OCI-LY1 (cell line): ENCODE measurements around the gene PIH1D1.

Experiments used
- H2AFZ ChIP-seq: fragments of 200-600 bp; sonication (generic), shearing (Covaris generic); 2 replicates; pipeline ENCODE4 v1.6.0; 2014; ENCODE audit warnings: antibody characterized with exemption, mild to moderate bottlenecking, low read length
- H3F3A ChIP-seq: fragments of 200-600 bp; sonication (generic), shearing (Covaris generic); 2 replicates; pipeline ENCODE4 v1.6.0; 2014; ENCODE audit warnings: mild to moderate bottlenecking, antibody characterized with exemption, low read length, moderate library complexity; ENCODE audit not compliant: insufficient read depth
- H3K27ac ChIP-seq: fragments of 200-600 bp; sonication (generic); 2 replicates; pipeline ENCODE4 v1.5.1; 2014; ENCODE audit warnings: low read length, mixed run types, mild to moderate bottlenecking, low read depth; ENCODE audit not compliant: poor library complexity, severe bottlenecking
- H3K27me3 ChIP-seq: fragments of 200-600 bp; sonication (generic); 2 replicates; pipeline ENCODE4 v1.6.0; 2014; ENCODE audit warnings: antibody characterized with exemption, mild to moderate bottlenecking, low read length, moderate library complexity; ENCODE audit not compliant: insufficient read depth
- H3K36me3 ChIP-seq: fragments of 200-600 bp; sonication (generic); 2 replicates; pipeline ENCODE4 v1.6.1; 2014; ENCODE audit warnings: mild to moderate bottlenecking, antibody characterized with exemption, low read length, moderate library complexity, mixed read lengths; ENCODE audit not compliant: insufficient read depth
- H3K4me1 ChIP-seq: fragments of 200-600 bp; sonication (generic); 2 replicates; pipeline ENCODE4 v1.5.1; 2014; ENCODE audit warnings: mild to moderate bottlenecking, low read length, moderate library complexity; ENCODE audit not compliant: insufficient read depth, severe bottlenecking
- H3K4me2 ChIP-seq: fragments of 200-600 bp; sonication (generic), shearing (Covaris generic); 2 replicates; pipeline ENCODE4 v1.6.1; 2014; ENCODE audit warnings: low read length
- H3K4me3 ChIP-seq: fragments of 200-600 bp; sonication (generic); 2 replicates; pipeline ENCODE4 v1.5.1; 2014; ENCODE audit warnings: low read length, low read depth, mild to moderate bottlenecking, mixed read lengths; ENCODE audit not compliant: poor library complexity, severe bottlenecking
- H3K79me2 ChIP-seq: fragments of 200-600 bp; shearing (Covaris generic); 2 replicates; pipeline ENCODE4 v1.6.1; 2016; ENCODE audit warnings: mixed run types, low read length, mixed read lengths; ENCODE audit not compliant: insufficient read depth
- H3K9ac ChIP-seq: fragments of 200-600 bp; sonication (generic), shearing (Covaris generic); 2 replicates; pipeline ENCODE4 v1.6.1; 2014; ENCODE audit warnings: mild to moderate bottlenecking, low read length, mixed read lengths
- H3K9me2 ChIP-seq: fragments of 200-600 bp; sonication (generic), shearing (Covaris generic); 2 replicates; pipeline ENCODE4 v1.6.1; 2014; ENCODE audit warnings: low read depth, mild to moderate bottlenecking, low read length, mixed read lengths
- H3K9me3 ChIP-seq: fragments of 200-600 bp; shearing (Covaris generic); 2 replicates; pipeline ENCODE4 v1.6.1; 2014; ENCODE audit warnings: low read length, mixed read lengths
- H4K20me1 ChIP-seq: fragments of 200-600 bp; sonication (generic), shearing (Covaris generic); 2 replicates; pipeline ENCODE4 v1.6.0; 2016; ENCODE audit warnings: mild to moderate bottlenecking, low read length; ENCODE audit not compliant: insufficient read depth
- CTCF ChIP-seq: fragments of 200-600 bp; sonication (generic), shearing (Covaris generic); IDR thresholded peaks from 2 replicates; pipeline ENCODE4 v1.5.1; 2017; ENCODE audit warnings: mild to moderate bottlenecking, antibody characterized with exemption, low read length, moderate library complexity, mixed read lengths
- EZH2 ChIP-seq: fragments of 200-600 bp; sonication (generic), shearing (Covaris generic); IDR thresholded peaks from 2 replicates; pipeline ENCODE4 v1.8.0; 2017; ENCODE audit warnings: borderline replicate concordance, mixed run types, mild to moderate bottlenecking, antibody characterized with exemption, low read length, moderate library complexity, mixed read lengths

The PIH1D1 gene

GRCh38 chr19:49488046-49488862 lies 36.6 kb upstream of the PIH1D1 start:
- TF ChIP-seq CTCF (no peak), EZH2 (no peak)
- H4K20me1 ChIP-seq: no peaks in the 10 kb centered on the region

GRCh38 chr19:49487277-49488045 lies 35.8 kb upstream of the PIH1D1 start, which contains the start of gene RPL13A:
RPL13A (plus strand) TSS chr19:49487608; CDS start chr19:49487630, 22 bp downstream.
- Histone ChIP-seq H3K4me1 (peaks cover 29% of the 10 kb centered on the region), H3K9me3 (no peaks in the 10 kb centered on the region), H3K9ac (peak within 1 kb of the TSS; percentile 96), H3K36me3 (peaks cover 50% of the 10 kb centered on the region), H2AFZ (no peak within 1 kb of the TSS), H3K4me3 (peak within 1 kb of the TSS; percentile 84), H3K79me2 (peaks cover 23% of the 10 kb centered on the region), H3K4me2 (peak within 1 kb of the TSS; percentile 85), H3F3A (peaks cover 8% of the 10 kb centered on the region), H4K20me1 (no peaks in the 10 kb centered on the region), H3K27me3 (no peaks in the 10 kb centered on the region), H3K27ac (peak within 1 kb of the TSS; percentile 84), H3K9me2 (no peaks in the 10 kb centered on the region)
- TF ChIP-seq EZH2 (no peak), CTCF (no peak)

More at GRCh38 chr19:49488046-49488862, 36.6 kb upstream of the PIH1D1 start:
- Histone ChIP-seq H3K27ac (peak overlapping the region; percentile 84), H3F3A (peaks cover 15% of the 10 kb centered on the region), H3K4me2 (peak overlapping the region; percentile 85), H3K79me2 (peaks cover 23% of the 10 kb centered on the region), H3K4me3 (peak overlapping the region; percentile 84), H3K36me3 (peaks cover 58% of the 10 kb centered on the region), H3K9me3 (no peaks in the 10 kb centered on the region), H3K9ac (peak overlapping the region; percentile 96), H3K27me3 (no peaks in the 10 kb centered on the region), H3K9me2 (no peaks in the 10 kb centered on the region), H3K4me1 (peaks cover 29% of the 10 kb centered on the region), H2AFZ (no peak overlapping the region)

GRCh38 chr19:49486710-49487276 lies 35.2 kb upstream of the PIH1D1 start:
- Histone ChIP-seq H2AFZ (no peak overlapping the region), H4K20me1 (no peaks in the 10 kb centered on the region), H3K9me2 (no peaks in the 10 kb centered on the region), H3K9ac (no peak overlapping the region), H3K27me3 (no peaks in the 10 kb centered on the region), H3K27ac (no peak overlapping the region), H3K4me2 (peak overlapping the region; percentile 45; the same call in 1 of the 2 replicates), H3F3A (peaks cover 7% of the 10 kb centered on the region), H3K4me3 (peak overlapping the region; percentile 39), H3K36me3 (peaks cover 44% of the 10 kb centered on the region), H3K4me1 (peaks cover 29% of the 10 kb centered on the region), H3K79me2 (peaks cover 23% of the 10 kb centered on the region), H3K9me3 (no peaks in the 10 kb centered on the region)
- TF ChIP-seq EZH2: no peak
- TF ChIP-seq CTCF: no peak
